T-helper 22 cell (primary cell): ENCODE data around the gene SHISAL1.

Experiments
- DNase-seq: peaks from one replicate; pipeline ENCODE4 v3.0.0-alpha.2; 2020; ENCODE audit warnings: low read depth

SHISAL1 gene

GRCh38 chr22:44231233-44231632 lies 81.5 kb downstream of the SHISAL1 start:
- no peak for DNase-seq

GRCh38 chr22:44229809-44230208 lies 82.9 kb downstream of the SHISAL1 start:
- no peak for DNase-seq

GRCh38 chr22:44229331-44229730 lies 83.4 kb downstream of the SHISAL1 start:
- DNase-seq = no peak

DNA sequence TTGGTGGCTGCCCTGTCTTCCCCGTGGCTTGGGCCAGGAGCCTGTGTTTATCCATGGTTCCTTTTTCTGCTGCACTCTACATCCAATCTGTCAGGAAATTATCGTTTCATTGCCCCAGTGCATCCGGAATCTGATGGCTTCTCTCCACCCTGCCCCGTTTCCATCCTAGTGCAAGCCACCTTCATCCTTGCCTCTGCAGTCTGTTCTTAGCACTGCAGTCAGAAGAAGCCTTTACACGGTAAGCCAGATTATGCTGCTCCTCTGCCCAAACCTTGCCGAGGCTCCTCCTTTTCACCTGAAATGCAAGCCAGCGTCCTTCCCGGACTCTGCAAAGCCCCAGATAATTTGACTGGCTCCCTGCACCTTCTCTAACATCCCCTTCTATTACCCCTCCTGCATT lies 86.9 kb downstream of the SHISAL1 start:
- no peak for DNase-seq

DNA sequence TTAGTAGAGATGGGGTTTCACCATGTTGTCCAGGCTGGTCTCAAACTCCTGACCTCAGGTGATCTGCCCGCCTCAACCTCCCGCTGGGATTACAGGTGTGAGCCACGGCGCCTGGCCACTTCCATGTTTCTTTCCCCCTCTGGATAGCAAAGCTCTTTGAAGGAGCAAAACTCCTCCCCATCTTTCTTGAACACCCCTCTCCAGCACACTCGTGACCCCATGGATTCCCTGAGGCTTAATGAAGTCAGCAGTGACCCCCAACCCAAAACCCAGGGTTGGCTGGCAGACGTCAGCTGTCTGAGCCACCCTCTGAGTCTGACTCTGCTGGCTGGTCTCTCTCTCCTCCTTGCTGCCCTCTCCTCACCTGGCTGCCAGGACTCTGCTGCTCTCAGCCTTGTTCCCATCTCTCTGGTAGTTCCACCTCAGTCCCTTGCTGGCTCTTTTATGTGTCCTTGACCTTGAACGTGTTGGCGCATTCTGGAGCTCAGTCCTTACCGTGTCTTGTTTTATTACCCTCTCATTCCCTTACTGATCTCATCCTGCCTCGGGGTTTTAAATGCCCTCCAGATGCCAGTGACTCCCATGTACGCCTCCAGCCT lies 87.6 kb downstream of the SHISAL1 start:
- DNase-seq = no peak

DNA sequence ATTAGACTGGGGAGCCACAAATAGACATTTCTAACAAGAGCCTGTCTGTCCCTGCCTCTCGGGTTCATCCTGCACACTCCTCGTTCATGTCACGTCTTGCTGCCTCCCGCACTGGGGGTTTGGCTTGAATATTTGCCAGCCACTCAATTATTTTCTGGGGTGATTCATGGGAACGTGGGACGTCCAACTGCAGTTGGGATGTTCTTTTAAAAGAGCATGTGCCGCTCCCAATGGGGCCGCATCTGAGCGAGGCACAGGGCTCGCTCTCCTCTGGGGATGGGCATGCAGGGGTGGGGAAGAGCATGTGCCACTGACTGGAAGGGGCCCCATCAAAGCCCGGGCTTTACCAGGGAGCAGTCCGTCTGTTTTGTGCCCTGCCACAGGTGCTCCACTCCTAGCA lies 88.6 kb downstream of the SHISAL1 start:
- no peak for DNase-seq

DNA sequence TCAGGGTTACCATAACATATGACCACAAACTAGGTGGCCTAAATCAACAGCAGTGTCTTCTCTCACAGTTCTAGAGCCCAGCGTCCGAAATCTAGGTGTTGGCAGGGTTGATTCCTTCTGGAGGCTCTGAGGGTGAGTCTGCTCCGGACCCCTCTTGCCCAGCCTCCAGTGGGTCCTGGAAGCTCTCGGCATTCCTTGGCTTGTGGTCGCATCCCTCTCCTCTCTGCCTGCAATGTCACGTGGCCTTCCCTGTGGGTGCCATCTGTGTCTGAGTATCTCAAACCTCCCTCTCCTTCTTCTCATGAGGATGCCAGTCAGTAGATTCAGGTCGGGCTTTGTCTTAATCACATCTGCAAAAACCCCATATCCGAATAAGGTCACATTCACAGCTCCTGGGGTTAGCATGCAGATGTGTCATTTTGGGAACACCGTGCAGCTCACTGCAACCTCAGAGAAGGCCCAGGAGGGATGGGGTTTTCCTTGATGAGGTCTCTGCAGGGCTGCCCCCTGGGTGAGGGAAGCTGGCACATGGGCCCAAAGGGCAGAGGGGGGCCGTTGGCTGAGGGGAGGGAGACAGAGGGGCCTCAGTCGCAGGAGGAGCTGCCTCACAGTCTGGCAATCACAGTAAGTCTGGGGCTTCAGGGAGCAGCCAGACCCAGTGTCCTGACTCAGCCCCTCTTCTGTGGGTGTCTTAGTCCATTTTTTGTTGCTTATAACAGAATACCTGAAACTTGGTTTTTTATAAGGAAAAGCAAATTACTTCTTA lies 90.9 kb downstream of the SHISAL1 start:
- DNase-seq = no peak

DNA sequence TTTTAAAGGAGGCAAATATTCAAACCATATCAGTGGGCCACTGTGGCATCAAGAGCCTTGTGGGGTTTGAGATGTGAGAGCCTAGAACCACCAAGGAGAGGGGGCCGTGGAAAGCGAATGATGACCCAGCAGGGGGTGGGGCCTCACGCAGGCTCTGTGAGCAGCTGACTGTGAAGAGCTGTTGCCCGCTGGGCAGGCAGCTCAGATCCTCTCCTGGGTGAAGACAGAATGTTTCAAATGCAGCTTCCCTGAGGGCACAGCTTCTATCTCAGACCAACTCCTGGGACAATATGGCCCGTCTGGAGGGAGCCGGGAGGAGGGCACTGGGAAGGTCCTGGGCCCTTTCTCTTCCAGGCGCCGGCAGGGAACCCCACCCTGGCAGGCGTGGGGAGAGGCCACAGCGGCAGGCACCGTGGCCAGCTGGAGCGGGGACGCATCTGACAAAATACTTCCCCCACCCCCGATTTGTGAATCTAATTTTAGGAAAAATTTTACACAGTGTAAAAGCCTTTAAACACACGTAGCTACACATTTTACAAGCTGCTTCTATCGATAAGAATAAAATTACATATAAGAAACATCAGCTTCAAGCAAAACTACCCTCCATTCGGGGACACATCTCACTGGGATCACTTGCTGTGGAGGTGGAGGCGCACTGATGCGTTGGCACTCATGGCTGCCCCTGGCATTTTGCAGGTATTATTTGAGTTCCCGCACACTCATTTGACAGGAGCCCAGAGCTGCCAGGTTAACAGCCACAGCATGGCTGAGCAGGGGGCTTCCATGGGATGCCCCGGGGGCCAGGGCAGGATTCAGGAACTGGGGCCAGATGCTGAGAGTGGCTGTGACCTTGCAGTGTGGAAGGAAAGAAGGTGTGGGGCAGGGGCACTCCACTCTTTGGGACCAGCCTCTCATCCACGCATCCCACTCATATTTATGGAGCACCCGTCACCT lies 91.7 kb downstream of the SHISAL1 start:
- no peak for DNase-seq

GRCh38 chr22:44219101-44219870 lies 93.5 kb downstream of the SHISAL1 start:
- DNase-seq = no peak

- DNase-seq = no peak
These were observed 94.7 kb downstream of the SHISAL1 start for GRCh38 chr22:44218071-44218470.

DNA sequence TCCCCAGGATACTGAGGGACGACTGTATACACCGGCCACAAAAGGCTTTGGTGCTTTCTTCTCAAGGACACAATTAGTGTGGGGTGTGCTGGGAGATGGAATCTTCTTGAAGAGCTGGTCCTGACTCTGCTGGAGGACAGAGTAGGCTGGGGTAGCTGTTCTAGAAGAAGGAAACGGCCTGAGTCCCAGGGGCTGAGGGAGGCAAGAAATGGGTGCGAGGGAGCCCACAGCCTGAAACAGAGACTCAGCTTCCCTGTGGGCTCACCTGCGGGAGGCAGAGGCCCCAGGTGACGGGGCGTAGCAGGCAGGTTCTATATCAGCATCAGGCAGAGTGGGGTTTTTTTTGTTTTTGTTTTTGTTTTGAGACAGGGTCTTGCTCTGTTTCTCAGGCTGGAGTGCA lies 95.4 kb downstream of the SHISAL1 start:
- no peak for DNase-seq

GRCh38 chr22:44215287-44215686 lies 97.5 kb downstream of the SHISAL1 start:
- no peak for DNase-seq

- DNase-seq = no peak
These were observed 98.0 kb downstream of the SHISAL1 start for GRCh38 chr22:44214764-44215163.

GRCh38 chr22:44214187-44214586 lies 98.6 kb downstream of the SHISAL1 start:
- DNase-seq = no peak

- DNase-seq = no peak
These were observed 99.2 kb downstream of the SHISAL1 start for GRCh38 chr22:44213489-44214043.

- no peak for DNase-seq
These were observed 99.8 kb downstream of the SHISAL1 start for GRCh38 chr22:44212936-44213335.

DNA sequence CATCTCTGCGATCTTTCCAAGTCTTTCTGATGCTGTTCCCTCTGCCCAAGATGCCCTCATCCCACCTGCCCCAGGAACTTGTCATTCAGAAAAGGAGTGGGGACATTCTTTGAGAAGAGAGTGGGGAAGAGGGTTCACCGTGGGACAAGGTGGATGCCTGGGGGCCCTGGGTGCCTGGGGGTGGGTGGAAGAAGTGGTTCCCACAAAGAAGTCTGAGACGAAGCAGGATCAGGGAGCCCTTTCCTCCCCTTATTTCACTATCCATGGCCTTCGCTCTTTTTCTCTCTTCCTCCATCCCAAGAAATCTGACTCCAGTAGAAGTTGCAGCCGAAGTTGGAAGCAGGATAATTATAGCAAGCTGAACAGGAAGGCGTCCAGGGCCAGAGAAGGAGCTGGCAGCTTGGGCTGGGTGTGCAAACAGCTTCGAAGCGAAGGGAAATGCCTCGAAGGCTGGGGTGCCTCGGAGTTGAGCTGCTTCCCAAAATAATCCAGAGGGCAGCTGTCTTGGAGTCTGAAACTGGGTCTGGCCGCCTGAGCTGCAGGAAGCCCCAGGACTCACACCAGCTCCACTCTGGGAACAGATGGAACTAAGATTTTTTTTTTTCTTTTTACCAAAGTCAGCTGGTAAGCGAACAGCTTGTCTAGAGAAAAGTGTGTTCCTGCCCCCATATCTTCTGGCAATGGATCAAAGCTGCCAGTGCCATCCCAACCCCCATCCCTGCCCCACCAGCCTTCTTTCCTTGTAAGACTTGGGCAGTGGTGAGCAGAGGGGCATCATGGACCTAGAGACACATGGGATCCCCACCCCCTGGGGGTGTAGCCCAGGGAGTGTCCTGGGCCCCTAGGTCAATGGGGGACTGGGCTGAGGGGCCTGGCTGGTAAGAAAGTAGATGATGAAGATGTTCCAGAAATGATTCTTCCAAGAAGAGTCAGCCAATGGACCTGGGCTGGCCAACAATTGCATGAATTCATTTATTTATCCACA lies 100.5 kb downstream of the SHISAL1 start:
- no peak for DNase-seq

GRCh38 chr22:44211256-44211945 lies 101.3 kb downstream of the SHISAL1 start:
- DNase-seq = no peak

GRCh38 chr22:44210722-44211121 lies 102.0 kb downstream of the SHISAL1 start:
- no peak for DNase-seq

DNA sequence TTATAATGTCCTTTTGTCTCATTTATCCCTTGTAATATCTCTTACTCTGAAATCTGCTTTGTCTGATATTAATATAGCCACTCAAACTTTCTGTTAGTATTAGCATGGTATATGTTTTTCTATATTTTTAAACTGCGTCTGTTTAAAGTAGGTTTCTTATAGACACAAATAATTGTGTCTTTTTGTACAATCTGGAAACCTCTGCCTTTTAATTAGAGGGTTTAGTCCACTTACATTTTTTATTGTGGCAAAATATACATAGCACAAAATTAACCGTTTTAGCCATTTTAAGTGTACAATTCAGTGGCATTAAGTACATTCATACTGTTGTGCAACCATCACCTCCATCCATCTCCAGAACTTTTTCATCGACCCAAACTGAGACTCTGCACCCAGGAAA lies 103.4 kb downstream of the SHISAL1 start:
- DNase-seq = no peak
